Measurements from ENCODE around the gene DES.
"Not testable (repeated sequence)": the region's sequence is repeated elsewhere in the genome, so short reads cannot be mapped to it uniquely, and the experiment has no call there.

The DES gene

DNA sequence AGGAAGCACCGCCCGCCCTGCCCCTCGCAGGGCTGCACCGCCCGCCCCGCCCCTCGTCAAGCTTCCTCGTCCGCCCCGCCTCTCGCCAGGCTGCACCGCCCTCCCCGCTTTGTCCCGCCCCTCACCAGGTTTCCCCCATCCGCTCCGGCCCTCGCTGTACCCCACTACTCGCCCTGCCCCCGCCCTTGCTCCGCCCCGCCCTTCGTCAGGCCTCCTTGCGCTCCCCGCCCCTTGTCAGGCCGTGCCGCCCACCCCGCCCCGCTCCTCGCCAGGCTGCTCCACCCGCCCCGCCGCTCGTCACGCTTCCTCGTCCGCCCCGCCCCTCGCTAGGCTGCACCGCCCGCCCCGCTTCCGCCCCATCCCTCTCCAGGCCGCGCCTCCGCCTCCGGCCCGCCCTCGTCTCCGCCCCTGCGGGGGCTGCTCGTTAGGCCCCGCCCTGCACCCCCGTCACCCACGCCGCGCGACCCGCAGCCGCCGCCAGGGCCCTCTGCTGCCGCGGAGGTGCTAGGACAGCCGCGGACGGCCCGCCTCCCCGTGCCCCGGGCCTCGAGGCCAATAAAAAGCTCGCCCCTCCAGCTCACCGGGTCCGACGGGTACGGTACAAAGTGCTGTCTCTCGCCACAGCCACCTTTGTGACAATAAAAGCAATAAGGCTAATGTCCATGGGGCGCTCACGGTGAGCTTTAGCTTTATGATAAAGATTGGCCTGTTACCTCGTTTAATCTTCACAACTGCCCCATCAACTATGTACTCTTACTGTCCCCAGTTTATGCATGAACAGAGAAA is 29.9 kb upstream of the DES start:
- peak overlapping the region; percentile 35 for H3K4me3 ChIP-seq (ENCODE audit: low read depth, low read length)
- TF ChIP-seq, protein P1, sequence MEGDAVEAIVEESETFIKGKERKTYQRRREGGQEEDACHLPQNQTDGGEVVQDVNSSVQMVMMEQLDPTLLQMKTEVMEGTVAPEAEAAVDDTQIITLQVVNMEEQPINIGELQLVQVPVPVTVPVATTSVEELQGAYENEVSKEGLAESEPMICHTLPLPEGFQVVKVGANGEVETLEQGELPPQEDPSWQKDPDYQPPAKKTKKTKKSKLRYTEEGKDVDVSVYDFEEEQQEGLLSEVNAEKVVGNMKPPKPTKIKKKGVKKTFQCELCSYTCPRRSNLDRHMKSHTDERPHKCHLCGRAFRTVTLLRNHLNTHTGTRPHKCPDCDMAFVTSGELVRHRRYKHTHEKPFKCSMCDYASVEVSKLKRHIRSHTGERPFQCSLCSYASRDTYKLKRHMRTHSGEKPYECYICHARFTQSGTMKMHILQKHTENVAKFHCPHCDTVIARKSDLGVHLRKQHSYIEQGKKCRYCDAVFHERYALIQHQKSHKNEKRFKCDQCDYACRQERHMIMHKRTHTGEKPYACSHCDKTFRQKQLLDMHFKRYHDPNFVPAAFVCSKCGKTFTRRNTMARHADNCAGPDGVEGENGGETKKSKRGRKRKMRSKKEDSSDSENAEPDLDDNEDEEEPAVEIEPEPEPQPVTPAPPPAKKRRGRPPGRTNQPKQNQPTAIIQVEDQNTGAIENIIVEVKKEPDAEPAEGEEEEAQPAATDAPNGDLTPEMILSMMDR (IDR thresholded peaks at IDR 0.05; ENCODE audit: low read depth, low read length, missing control alignments) = peak; percentile 48
- in situ Hi-C loops (cut with HindIII; ENCODE audit: low sequenced_read_pairs) = no loop called here
- peak; percentile 87 for DNase-seq (ENCODE audit: low read depth)

DNA sequence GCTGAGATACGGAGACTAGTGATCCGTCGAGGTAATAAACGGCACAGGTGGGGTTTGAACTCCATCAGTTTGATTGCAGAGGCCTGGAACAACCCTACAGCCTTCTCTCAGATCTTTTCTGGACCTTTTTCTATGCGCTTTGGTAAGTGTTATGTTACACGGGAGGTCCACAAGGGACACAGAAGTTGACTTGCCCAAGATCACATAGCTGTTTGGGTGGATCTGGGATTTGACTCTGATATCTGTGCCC is 29.3 kb upstream of the DES start:
- TF ChIP-seq, protein P1 (IDR thresholded peaks at IDR 0.05; ENCODE audit: low read depth, low read length, missing control alignments) = no peak
- in situ Hi-C loops (cut with HindIII; ENCODE audit: low sequenced_read_pairs) = no loop called here
- no peak for DNase-seq (ENCODE audit: low read depth)
- peak overlapping the region; percentile 35 for H3K4me3 ChIP-seq (ENCODE audit: low read depth, low read length)

DNA sequence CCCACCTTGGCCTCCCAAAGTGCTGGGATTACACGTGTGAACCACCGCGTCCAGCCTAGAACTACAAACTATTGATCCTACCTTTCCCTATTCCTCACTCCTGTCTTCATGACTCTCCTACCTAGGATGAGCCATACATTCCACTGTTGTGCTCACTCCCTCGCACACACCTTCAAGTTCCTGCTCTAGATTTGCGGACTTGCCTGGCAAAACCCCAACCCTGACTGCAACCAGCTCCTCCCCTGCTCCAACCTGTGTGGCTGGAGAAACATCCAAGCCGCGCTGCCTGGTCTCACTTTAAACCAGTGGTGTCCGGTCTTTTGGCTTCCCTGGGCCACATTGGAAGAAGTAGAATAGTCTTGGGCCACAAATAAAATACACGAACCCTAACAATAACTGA is 25.4 kb upstream of the DES start:
- in situ Hi-C loops (cut with HindIII; ENCODE audit: low sequenced_read_pairs) = no loop called here
- H3K4me3 ChIP-seq (ENCODE audit: low read depth, low read length) = no peak overlapping the region
- no peak for DNase-seq (ENCODE audit: low read depth)
- TF ChIP-seq, protein P1 (IDR thresholded peaks at IDR 0.05; ENCODE audit: low read depth, low read length, missing control alignments) = no peak

- DNase-seq (ENCODE audit: low read depth); in situ Hi-C loops (cut with HindIII; ENCODE audit: low sequenced_read_pairs); H3K4me3 ChIP-seq (ENCODE audit: low read depth, low read length): not testable (repeated sequence)
Observed at GRCh38 chr2:219395056-219395455, 23.1 kb upstream of the DES start.

DNA sequence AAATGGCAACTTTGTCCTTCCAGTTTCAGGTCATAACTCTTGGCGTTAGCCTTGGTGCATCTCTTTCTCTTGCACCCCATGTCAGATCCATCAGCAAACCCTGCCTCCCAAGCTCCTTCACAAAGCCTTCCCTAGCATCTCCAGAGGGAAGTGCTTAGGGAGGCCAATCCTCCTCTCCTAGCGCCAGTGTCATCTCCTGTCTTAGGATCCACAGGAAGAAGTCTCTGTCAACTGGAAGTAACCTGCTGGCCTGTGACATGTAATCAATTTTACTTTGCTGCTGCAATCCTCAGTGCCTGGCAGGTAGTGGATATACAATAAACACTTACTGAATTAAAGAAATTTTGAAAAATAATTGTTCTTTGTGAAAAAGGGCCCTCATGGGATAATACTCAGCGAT is 22.6 kb upstream of the DES start:
- H3K4me3 ChIP-seq (ENCODE audit: low read depth, low read length) = no peak overlapping the region
- no peak for DNase-seq (ENCODE audit: low read depth)
- in situ Hi-C loops (cut with HindIII; ENCODE audit: low sequenced_read_pairs) = no loop called here
- TF ChIP-seq, protein P1 (IDR thresholded peaks at IDR 0.05; ENCODE audit: low read depth, low read length, missing control alignments) = no peak

DNA sequence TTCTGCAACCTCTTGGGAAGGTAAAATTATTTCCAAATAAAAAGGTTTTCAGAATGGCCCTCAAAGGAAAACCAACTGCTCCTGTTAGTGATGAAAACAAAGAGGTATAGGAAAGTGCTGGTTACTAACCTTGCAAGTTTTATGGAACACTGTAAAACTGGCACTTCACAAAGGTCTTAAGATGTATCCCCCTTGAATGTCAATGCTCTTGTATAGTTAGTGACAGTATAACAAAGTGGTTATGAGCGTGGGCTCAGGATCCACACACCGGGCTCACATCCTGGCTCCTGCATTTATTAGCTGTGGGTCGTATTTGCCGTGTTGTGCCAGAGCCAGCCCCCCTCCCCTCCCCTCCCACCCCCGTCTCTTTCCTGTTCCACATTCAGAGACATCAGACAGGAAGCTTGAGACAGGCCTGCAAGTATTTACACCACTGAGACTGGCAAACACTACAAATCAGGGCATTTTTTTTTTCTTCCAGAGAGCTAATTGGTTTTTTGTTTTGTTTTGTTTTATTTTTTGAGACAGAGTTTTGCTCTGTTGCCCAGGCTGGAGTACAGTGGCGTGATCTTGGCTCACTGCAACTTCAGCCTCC is 21.2 kb upstream of the DES start:
- in situ Hi-C loops (cut with HindIII; ENCODE audit: low sequenced_read_pairs) = no loop called here
- no peak for DNase-seq (ENCODE audit: low read depth)
- H3K4me3 ChIP-seq (ENCODE audit: low read depth, low read length) = no peak overlapping the region

More for the DNA sequence above, 21.2 kb upstream of the DES start:
- TF ChIP-seq, protein P1 (IDR thresholded peaks at IDR 0.05; ENCODE audit: low read depth, low read length, missing control alignments) = no peak

Data from astrocyte of the cerebellum (primary cell).